Measurements from ENCODE around the gene GBF1.

Gene GBF1

DNA sequence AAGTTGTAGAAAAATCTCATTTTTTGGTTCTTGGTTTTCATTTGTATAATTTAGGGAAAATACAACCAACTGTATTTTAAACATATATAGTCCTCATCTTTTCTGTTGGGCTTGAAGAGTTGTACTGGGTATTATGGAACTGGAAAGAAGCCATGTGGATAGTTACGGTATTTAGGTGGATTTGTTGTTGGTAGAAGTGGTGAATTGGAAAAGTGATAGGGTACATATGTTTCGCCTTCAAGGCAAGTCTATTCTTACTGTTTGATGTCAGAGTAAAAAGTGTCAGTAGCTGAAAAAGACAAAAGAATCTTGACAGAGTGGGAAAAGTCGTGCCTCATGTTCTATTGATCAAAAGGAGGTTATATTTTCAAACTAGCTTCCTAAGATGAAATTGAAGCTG, 64.6 kb downstream of the GBF1 start:
- DNase-seq: no peak

DNA sequence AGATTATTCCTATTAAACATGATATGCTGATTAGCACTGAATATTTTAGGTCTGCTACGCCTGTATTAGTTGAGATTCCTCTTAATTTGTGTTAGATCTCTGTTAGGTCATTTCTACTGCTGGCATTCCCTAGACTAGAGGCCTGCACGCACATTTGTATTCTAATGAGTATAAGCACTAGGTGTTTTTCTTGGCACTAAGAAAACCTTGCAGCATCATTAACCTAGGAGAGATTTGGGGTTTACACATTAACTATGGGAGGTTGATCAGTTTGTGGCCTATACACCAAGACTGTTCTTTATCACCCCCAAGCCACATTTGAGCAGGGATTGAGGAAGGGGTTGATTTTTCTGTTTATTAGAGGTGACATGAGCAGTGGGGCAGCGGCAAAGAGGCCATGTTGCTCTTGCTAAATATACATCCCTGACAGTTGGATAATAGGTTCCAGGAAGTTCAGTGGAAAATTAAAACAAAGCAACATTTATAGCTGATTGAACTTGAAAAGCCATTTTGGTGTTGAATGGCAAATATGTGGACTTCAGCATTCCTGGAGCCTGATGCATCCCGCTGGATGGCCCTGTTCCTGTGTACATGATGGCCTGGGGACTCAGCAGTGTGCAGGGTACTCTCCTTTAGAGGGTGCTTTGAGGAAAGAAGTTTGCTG, 65.2 kb downstream of the GBF1 start:
- DNase-seq: no peak

DNA sequence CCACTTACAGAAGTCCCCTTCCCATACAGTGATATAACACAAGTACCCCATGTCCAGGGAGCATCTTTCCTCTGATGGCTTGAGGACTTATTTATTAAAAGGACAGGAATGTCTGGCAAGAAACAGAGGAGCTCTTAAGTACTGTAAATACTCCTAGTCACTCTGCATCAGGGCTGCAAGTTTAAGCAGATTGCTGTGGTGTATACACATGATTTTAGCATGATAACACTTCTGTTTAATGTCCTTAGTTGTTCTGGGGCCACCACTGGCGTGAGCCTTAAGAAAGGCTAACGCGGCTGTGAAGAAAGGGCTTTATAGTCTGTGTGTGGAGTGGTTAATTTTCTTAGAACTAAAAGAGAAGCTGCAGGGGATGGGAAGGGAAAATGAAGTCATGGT, 65.7 kb downstream of the GBF1 start:
- no peak for DNase-seq

DNA sequence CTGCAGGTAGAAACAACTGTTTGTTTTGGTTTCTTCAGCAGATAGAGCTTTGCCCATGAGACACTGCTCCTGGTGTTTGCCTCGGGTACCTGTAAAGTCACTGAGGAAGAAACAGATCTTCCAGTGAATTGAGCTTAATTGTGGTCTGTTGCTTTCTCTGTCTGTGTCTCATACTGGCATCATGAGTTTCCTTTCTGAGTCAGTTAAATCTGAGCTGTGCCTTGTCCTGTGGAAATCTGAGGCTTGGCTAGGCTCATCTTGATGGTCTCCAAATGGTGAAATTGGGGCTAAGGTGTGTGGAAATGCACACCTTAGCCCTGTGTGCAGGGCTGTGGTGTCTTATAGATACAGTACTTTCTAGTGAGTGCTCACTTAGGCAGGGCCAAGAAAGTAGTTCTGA, 67.4 kb downstream of the GBF1 start:
- no peak for DNase-seq

DNA sequence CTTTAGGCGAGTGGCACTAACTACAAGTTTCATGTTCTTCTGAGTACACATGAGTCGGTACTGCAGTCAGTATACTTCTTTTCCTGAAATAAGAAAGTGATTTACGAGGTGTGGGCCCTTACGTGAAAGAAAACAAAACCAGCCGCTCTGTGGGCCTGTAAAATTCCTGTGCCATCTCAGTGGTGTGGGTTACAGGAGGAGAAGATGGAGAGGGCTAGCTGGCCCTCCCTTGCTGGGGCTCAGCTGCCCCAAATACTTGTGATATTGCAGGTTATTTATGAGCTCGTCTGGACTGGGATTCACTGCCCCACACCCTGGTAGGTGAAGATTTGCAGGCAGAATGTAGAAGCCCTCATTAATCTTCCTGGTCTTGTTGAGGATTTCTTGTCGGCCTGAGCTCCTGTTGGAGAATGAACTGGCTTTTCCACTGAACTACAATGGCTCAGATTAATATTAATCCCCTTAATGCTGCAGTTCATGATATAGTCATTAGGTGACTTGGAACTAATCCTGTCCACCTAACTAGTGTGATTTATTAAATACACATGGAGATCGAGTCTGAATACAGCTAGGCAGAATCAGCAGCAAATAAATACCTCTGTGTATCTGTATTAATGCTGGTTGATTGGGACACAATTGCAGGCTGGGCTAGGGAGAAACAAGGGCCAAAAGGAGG, 68.0 kb downstream of the GBF1 start:
- no peak for DNase-seq

DNA sequence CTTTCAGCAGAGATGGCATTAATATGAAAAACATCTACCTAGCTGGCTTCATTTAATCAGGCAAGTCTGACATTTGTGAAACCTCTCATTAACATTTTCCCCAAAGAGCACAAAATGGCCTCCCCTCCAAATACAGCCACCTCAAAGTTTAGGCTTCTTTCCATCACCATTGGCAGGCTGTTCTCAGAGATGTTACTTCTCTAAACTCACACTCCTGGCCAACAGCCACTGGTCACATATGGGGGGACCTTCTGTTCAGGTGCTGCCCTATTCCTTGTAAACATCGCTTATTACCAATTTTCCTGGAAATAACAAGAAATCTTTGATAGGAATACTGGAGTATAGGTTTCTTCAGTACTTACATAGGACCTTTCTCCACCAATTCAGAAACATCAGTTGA, 69.5 kb downstream of the GBF1 start:
- DNase-seq: no peak

DNA sequence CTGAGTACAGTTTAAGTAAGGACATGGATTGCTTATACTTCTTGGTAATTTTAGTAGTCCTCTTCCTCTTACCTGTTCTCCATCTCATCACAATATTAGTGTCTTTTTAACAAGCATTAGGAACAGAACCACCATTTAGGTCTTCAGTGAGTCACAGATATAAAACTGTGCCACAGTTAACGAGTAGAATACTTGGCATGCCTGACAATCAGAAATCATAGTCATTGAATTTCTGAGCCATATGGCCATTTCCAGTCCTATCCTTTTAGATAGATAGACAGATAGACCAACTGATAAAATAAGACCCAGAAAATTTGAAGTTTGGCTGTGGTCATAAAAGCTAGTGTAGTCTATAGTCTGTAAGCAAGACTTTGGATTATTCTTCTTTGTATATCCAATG, 71.1 kb downstream of the GBF1 start:
- no peak for DNase-seq

DNA sequence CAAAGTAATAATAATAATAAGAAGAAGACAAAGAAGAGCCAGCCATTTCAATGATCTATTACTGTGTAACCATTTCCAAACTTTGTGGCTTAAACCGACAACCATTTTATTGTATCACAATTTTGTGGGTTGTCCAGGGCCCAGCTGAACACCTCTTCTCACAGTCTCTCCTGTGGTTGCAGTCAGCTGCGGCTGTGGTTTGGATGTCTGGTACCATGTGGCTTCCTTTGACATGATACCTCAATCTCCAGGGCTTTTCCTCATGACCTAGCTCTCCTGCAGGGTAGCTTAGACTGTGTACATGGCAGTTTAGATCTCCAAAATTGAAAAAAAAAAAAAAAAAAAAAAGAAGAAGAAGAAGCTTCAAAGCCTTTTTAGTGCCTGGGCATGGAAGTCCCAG, 77.6 kb downstream of the GBF1 start:
- no peak for DNase-seq

DNA sequence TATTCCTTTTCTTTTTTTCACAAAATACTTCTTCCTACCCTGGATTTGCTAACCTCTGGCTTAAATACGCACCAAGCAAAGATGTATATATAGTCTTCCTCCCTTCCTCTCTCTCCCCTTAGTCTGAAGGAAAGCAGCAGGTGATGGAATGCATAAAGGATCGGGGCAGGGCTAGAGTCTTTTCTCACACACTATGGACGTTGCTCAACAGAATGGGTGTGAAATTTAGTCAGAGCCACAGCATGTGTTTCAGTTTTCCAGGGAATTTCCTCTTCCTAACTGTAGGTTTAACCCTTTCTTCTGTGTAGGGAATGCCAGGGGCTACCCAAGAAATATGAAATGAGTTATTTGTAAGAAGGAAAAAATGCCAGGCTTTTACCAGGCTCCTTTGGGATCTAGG, 78.7 kb downstream of the GBF1 start:
- no peak for DNase-seq

DNA sequence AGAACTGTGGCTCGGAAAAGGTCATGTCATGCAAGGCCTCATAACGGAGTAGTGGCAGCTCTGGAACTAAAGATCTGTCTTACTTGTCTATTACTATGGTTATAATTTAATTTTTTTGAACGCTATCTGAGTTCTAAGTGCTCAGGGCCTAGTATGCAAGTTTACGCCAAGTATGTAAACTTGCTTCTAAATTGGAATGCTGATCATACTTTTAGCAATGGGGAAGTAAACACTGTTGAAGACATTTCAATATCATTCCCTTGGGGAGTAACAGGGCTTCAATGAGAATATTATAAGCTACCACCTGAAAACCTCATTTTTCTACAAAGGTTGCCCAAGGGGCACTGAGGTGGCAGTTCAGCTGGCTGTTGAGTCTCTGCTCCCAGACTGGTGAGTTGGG, 80.7 kb downstream of the GBF1 start:
- no peak for DNase-seq

DNA sequence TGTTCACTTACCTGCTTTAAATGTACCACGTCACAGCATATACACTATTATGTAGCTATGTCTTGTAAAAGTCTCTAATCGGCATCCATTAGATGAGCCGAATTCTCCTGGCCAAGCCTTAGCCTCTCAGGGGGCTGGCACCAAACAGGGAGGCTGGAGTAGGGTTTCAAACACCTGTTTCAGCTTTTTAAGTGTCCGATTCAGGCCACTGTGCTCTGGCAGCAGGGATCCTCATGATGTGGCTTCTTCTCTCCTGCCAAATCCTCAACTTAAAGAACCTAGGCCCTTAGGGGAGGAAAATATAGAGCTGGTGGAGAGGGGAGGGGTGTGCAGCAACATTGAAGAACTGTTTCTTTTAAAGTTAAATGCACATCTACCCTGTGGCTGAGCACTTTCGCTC, 81.7 kb downstream of the GBF1 start:
- no peak for DNase-seq

DNA sequence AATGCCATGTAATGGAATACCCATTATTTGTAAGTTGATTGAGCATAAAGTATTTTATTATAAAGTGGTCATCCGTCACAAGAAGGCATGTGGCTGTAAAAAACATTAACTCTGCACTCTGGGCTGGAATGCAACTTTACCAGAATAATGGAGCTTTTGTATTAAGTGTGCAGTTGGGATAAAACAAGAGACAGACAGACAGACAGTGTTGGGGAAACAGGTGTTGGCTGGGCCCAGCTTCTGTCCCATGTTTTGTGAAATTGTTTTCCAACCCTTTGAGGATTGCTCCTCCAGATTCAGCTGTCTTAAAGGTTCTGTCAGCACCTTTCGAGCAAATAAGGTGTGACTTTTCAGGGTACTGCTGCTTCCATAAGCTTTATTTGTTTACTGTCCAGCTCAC, 82.3 kb downstream of the GBF1 start:
- DNase-seq: no peak

DNA sequence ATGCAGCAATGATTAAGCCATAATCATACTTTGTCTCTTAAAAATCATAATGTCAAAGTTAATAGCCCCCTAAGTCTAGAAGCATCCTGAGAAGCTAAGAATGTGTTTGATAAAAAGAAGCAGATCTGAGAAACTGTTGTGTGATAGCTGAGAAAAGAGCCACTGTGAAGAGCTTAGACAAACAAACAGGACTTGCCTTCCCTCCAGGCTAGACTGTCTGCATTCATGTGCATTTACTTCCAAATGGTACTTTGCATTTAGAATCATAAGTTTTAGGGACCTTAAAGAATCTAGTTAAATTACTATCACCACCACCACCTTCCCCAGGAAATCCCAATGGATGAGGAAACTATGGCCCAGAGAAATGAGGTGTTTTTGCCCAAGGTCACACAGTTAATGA, 87.4 kb downstream of the GBF1 start:
- no peak for DNase-seq

DNA sequence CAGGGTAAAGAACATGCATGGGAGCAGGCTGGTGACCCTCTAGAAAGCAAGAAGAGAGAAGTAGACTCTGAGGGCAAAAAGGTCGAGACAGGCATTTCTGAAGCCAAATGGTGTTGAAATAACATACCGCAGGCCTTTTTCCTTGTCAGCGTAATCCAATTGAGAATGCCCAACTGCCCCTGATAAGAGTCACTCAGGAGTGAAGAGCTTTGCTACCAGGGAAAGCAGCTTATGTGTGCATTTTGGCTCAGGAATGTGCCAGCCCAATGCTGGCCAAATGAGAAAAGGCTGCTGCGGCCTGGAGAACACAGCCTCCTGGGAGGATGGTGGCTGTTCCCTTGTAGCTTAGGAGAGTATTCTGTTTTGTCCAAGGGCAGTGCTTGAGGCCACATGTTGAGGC, 88.8 kb downstream of the GBF1 start:
- no peak for DNase-seq

DNA sequence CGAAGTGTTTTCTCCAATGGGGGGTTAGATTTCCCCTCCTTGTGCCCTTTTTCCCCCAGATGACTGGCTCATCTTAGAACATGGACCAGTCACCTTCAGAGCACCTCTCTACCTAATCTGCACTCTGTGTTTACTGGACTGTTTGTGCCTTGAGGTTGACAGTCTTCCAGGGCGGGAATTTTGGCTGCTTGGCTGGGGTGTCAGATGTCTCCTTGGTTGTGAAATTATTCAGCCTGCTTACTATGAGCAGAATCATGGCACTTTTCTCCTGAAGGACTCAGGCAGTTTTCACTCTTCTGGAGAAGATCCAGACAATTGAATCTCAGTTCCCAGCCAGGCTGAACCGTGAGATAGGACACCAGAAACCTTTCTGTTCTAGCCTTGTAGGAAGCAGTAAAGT, 89.9 kb downstream of the GBF1 start:
- no peak for DNase-seq

DNA sequence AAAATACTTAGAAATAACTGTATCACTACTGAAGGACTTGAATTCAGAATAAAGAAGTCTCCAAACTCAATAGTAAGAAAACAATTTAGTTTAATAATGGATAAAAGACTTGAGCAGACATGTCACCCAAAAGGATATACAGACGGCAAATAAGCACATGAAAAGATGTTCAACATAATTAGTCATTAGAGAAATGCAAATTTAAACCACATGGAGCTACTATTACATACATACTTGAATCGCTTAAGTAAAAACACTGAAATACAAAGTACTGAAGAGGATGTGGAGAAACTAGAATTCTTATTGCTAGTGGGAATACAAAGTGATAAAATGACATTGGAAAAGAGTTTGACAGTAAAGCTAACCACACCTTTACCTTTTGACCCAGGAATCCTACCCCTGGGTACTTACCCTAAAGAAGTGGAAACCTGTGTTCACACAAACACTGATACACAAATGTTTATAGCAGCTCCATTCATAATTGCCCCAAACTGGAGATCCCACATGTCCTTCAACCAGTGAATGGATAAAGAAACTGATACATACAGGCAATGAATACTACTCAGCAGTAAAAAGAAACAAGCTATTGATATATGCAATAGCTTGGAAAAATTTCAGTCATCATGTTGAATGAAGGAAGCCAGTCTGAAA, 95.8 kb downstream of the GBF1 start:
- no peak for DNase-seq

DNA sequence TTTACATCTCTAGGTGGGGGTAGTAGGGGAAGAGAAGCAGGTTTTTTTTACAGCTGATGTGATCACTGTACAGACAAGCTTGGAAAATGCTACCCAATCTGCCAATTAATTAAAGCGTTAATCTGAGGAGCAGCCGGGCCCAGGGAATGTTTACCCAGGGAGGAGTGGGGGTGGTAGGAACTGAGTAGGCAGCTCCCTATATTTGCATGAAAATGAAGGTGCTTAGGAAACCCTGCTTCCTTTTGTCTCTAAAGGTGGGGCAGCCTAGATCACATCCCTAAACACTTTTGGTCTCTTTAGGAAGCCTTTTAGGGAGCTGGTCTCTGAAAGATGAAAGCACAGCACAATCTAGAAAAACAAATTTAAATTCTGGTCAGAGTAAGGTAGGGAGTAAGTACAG, 97.1 kb downstream of the GBF1 start:
- no peak for DNase-seq

DNA sequence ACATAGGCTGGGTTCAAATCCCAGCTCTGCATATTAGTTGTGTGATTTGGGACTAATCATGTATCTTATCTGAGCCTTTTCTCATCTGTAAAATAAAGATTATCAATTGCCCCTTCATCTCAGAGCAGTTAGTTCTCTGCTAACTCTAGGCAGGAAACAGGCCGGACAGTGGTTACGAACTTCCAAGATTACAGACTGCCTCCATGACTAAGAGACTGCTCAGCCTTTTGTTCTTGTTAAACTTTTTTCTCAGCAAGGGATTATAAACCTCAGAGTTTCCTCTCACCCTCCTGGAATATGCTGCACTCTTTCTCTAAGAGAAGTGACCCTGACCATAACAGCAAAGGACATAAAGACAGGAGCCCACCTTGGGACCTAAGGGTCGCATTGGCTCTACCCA, 97.6 kb downstream of the GBF1 start:
- no peak for DNase-seq

DNA sequence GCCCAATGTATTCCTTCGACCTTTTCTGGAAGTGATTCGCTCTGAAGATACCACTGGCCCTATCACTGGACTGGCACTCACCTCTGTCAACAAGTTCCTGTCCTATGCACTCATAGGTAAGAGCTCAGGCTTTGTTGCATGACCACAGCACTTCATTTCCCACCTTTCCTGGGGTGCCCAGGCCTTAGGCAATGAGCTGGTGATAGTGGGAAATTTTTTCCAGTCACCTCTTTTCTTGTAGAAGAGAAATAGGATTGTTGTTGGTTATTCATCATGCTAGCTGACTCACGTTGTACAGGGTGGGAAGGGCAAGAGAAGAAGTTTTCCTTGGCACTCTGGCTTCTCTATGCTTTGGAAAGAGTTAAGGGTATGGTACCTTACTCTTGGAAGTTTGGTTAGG, 98.7 kb downstream of the GBF1 start:
- no peak for DNase-seq

DNA sequence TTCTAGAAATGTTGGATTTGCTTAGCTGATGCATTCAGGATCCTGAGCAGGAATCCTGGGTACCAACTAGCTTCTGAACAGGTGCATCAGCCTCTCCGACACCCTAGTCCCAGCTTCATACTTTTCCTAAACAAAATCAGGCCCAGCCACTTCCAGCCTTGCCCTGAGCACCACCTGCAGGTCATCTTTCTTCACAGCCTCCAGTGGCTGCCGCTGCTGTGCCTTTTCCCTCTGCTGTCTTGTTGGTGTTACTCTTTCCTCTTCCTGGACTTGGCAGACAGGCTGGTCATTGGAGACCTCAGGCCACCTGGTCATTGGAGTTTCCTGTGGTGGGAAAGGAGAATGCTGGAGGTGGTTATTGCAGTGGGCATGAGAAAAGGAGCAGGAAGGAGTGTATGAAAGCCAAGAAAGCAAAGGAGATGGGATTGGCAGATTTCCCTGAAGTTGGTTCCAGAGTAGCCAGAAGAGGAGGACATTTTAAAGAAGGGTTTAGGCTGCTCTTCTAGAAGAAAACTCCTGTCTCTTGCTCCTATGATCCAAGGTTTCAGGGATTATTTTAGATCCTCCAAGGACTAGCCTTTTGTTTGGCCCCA, 102.0 kb downstream of the GBF1 start:
- DNase-seq: no peak

DNA sequence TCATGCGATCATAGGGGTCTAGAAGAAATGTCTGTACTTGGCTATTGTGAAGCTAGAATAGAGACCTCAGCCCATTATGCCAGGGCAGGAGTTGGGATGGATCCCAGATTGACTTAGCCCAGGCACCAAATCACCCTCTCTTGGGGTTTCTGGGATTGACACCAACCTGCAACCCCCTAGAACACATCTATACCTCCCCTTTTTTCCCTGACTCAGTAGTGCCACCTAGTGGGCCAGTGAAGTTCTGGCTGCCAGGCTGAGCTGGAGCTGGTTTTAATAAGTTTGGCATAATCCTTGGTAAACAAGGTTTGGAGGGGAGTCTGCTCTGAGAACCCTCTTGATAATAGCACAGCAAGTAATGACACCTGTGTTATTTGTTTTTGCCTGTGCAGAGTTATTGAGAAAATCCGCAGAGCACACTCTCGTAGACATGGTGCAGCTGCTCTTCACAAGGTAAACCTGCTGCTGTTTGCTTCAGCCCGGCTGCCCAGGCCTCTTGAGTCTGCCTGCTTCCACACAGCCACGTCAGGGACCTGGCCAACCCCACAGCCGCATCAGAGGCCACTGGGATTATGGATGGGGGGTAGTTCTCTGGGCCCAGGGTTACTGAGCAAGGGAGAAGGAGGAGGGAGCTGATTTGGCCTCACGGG, 106.9 kb downstream of the GBF1 start:
- DNase-seq: peak; percentile 67

DNA sequence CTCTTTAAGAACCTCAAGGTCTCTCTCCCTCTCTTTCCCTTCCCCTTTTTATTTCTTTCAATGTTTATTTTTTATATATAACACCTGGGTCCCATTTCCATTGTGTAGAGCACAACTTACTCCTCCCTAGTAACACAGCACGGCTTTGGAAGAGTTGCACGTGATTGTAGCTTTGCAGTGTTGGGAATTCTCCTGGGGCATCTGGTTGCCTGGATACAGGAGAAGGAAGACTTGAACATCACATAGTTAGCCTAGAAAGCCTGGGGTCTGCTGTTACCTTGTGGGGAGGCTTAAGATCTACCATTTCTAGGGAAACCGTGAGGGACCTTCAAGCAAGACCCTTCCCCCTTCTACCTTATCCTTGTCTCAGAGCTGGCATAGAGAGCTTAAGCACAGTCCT, 109.1 kb downstream of the GBF1 start:
- DNase-seq: no peak

DNA sequence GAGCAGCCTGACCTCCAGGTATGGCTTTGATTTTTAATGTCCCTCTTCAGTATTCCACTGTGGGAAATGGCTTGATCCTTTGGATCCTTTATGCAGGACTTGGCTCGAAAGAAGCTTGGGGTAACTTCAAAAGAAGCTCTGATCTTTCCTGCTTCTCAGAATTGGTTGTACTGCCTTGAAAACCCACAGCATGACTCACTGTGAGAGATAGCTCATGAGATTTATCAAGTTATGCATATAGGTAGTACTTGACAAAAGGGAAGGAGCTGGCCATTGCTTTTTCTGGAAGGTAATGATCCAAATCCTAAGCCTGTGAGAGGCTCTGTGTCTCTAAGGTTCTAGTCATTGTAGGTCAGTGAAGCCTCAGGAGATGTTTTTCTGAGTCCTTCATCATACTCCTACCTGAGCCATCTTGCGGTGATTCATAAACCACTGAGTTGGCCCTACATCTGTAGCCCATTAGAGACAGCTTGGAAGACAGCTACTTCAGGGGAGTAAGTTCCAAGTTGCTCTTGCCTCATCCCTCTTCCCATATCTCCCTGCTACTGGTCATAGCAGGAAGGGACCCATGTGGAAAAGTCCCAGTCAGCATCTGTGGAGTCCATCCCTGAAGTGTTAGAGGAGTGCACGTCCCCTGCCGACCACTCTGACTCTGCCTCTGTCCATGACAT, 113.5 kb downstream of the GBF1 start:
- no peak for DNase-seq

Measured in NCI-H774 (cell line).